GM19328 (cell line): ENCODE data around the gene OCEL1.
A peak's percentile ranks its signal among the peaks of the same experiment; 100 is the strongest.
"Not testable (repeated sequence)": the region's sequence is repeated elsewhere in the genome, so short reads cannot be mapped to it uniquely, and the experiment has no call there.

Experiments used
- ATAC-seq: cut with Tn5 transposase; IDR thresholded peaks from one replicate; pipeline ENCODE4 v1.9.1; 2021; ENCODE audit warnings: mild to moderate bottlenecking, moderate library complexity; ENCODE audit not compliant: unreplicated experiment

OCEL1 gene

DNA sequence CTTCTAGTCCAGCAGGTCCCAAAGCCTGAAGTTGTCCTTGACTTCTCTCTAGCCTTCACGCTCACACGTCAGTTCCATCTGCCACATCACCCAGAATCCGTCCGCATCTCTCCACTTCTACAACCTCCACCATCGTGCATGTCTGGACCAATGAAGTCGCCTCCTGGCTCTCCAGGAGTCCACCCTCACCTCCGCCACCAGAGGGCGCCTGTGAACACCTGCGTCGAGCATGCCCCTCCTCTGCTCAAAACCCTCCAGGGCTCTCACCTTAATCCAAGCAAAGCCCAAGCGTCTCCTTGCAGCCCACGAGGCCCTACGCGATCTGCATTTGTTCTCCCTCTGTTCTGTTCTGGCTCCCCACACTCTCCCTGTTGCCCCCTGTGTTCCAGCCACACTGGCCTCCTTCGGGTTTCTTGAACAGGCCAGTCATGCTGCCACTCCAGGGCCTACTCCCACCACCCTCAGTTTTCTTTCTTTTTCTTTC, 34.9 kb downstream of the OCEL1 start:
- ATAC-seq: no peak

DNA sequence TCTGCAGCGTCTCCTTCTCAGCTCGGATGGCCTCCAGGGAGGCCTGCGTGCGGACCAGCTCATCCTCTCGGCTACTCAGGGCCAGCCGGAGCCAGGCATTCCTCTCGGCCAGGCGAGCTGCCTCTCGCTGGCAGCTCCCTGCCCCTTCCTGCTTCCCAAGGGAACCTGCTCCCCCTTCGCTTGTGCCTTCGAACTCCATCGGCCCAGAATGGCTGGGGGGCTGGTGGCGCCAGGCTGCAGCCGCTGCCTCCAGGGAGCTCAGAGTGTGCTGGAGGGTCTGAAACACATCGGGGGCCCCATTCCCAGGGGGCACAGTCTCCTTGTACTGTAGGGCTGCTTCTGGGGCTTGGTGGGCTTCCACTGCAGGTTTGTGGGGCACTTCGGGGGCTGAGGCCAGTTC, 36.5 kb downstream of the OCEL1 start:
- no peak for ATAC-seq

DNA sequence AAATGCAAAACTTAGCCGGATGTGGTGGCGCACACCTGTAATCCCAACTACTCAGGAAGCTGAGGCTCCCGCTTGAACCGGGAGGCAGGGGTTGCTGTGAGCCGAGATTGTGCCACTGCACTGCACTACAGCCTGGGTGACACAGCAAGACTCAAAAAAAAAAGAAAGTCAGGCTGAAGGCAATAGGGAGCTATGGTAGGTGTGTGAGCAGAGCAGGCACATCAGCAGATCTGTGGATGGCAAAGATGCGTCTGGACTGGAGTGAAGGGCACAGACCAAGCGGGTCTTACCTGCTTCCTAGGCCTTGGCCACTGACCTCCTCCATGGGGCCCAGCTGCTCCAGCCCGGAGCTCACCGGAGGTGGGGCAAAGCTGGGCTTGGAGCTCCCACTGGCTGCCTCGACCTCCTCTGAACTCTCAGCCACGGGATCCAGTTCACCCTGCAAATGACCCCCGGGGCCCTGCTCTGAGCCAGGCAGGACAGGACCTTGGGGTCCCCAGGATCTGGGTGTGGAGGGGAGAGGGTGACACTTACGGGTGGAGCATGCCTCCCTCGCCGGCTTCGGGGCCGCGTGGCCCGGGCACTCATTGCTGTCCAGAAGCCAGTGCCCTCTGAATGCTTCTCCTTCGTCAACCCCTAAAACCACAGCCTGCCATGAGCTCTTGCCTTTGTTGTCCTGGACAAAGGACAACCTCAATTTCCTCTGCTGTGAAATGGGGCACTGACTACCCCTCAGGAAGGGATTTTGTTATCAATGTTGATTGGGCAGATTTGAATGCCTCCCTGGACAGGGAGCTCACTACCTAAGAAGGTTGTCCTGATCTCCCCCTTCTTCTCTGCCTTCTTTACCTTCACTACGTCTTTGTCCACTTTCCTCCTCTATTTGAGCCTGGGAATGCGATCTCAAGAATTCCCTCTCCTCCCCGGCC, 38.0 kb downstream of the OCEL1 start:
- ATAC-seq: no peak

DNA sequence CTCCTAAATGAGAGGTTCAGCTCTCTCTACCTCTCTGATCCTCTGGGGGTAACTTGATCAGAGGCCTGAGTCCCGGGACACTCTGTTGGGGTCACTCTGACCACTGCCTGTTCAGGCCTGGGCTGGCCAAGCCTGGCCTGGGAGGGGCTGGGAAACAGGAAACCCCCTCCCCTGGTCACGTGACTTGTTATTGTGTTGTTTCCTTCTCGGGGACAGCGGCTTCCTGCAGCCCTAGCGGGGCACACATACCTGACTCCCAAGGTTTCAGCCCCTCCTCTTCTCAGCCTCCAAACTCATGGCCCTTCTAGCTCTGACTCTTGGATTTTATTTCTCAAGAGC, 38.6 kb downstream of the OCEL1 start, which contains the start of gene USHBP1:
TSS of gene USHBP1 (minus strand) at position 105 of the 339 bp plus-strand sequence. CDS start 446 bp downstream, outside the sequence.
- ATAC-seq: no peak

DNA sequence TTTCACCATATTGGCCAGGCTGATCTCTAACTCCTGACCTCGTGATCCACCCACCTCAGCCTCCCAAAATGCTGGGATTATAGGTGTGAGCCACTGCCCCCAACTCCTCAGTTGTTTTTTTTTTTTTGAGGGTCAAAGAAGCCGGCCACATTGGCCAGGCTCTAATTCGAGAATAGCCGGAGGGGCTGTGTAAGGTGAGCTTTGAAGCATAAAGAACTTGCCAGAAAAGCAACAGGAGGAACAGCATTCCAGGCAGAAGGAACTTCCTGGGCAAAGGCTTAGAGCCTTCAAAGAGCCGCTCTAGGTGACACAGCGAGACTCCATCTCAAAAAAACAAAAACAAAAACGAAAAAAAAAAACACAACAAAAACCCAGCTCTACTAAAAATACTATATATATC, 40.0 kb downstream of the OCEL1 start:
- no peak for ATAC-seq

DNA sequence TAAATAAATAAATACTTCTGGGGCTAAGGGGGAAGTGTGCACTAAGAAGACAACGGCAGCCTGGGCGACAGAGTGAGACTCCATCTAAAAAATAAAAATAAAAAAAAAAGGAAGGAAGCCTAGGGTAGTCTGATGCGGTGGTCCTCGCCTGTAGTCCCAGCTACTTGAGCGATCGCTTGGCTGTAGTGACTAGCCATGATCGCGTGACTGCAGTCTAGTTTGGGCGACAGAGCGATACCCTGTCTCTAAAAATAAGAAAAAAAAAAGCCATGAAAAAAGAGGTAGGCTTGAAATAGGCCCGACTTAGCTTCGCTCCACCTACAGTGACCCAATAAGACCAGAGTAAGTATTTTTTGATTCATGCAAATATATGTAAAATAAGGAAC, 40.6 kb downstream of the OCEL1 start:
- ATAC-seq: no peak

DNA sequence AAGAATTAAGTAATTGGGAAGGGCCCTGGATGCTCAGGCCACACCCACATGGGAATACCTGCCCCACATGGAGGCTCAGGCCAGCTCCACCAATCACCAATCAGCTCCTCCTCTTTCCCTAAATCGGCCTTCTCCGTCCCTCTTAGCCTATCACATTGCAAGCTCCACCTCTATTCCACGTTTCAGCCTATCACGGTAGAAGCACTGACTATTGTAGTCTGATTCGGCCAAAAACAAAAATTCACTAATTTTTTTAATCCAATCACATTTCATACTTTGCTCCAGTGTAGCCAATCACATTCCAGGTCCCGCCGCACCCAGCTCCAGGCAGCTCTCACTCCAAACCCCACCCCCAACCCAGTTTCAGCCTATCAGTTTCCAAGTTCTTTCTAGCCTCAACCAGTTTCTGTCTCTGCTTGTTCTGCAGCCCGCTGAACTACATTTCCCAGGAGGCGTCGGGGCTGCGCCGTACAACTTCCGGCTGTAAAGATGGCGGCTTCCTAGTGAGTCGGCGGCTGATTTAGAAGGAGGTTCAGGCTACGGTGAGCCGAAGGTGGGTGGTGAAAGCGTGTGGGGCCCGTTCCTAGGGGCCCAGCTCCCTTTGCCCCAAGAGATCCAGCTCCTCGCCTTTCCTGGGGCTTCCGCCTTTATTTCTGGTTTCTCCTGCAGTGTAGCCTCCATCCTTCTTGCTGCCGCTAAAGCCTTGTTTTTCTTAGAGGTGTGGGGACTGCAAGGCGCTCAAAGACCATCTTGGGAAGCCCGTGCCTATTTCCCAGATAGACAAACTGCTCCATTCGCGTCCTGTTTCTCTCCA, 41.2 kb downstream of the OCEL1 start, which contains the start of gene BABAM1:
TSS of gene BABAM1 (plus strand) at position 469 of the 814 bp plus-strand sequence. CDS start 1,364 bp downstream, outside the sequence.
- peak; percentile 90 for ATAC-seq

DNA sequence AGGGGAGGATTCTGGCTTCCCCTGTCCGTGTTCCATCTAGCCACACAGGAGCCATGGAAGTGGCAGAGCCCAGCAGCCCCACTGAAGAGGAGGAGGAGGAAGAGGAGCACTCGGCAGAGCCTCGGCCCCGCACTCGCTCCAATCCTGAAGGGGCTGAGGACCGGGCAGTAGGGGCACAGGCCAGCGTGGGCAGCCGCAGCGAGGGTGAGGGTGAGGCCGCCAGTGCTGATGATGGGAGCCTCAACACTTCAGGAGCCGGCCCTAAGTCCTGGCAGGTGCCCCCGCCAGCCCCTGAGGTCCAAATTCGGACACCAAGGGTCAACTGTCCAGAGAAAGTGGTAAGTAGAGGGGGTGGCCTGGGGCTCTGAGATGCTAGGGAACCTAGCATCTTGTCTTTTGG, 42.7 kb downstream of the OCEL1 start:
- no peak for ATAC-seq

DNA sequence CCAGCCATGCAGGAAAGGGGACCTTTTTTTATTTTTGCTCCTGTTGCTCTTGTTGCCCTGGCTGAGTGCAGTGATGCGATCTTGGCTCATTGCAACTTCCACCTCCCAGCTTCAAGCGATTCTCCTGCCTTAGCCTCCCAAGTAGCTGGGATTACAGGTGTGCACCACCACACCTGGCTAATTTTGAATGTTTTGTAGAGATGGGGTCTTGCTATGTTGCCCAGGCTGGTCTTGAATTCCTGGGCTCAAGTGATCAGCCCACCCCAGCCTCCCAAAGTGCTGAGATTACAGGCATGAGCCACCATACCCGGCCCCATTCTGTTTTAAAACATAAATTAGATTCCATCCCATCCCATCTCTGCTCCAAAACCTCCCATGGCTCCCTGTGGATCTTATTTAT, 48.9 kb downstream of the OCEL1 start:
- ATAC-seq: not testable (repeated sequence)

DNA sequence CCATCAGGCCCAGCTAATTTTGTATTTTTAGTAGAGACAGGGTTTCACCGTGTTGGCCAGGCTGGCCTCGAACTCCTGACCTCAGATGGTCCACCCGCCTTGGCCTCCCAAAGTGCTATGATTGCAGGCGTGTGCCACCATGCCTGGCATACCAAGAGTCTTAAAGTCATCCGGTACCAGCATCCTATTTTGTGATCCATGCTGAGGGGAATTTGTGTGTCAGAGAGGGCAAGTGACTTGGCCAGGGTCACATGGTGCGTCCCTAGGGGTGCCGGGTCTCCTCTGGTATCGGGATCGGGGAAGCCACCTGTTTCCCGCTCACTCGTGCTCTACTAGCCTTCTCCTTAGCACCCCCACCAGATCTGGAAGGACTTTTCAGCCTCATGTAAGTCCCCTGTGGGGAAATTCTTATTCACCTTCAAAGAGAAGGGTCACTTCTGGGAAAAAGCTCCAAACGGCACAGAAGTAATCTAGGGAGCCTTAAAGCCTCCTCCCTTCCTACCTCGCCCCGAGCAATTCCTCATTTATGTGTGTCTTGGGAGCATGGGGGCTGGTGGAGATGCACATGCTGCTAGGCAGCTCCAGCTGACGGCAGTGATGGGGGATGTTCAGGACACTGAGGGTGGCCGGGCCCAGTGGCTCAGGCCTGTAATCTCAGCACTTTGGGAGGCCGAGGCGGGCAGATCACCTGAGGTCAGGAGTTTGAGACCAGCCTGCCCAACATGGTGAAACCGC, 49.6 kb downstream of the OCEL1 start:
- no peak for ATAC-seq
